HG02678 (cell line): Measurements from ENCODE around the gene FAM222A.
"Not testable (repeated sequence)": the region's sequence is repeated elsewhere in the genome, so short reads cannot be mapped to it uniquely, and the experiment has no call there.

Source experiments
- ATAC-seq: cut with Tn5 transposase; IDR thresholded peaks from one replicate; pipeline ENCODE4 v1.9.1; 2021; ENCODE audit warnings: mild to moderate bottlenecking, moderate library complexity; ENCODE audit not compliant: unreplicated experiment

Gene FAM222A

GRCh38 chr12:109693653-109694600 is 19.7 kb upstream of the FAM222A start:
- no peak for ATAC-seq

DNA sequence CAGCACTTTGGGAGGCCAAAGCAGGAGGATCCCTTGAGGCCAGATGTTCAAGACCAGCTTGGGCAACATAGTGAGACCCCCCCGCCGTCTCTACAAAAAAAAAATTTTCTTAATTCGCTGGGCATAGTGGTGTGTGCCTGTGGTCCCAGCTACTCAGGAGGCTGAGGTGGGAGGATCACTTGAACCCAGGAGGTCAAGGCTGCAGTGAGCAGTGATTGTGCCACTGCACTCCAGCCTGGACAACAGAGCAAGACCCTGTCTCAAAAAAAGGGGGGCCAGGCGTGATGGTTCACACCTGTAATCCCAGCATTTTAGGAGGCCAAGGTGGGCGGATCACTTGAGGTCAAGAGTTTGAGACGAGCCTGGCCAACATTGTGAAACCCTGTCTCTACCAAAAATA is 19.0 kb upstream of the FAM222A start:
- ATAC-seq = not testable (repeated sequence)

GRCh38 chr12:109695416-109695815 is 18.2 kb upstream of the FAM222A start:
- no peak for ATAC-seq

DNA sequence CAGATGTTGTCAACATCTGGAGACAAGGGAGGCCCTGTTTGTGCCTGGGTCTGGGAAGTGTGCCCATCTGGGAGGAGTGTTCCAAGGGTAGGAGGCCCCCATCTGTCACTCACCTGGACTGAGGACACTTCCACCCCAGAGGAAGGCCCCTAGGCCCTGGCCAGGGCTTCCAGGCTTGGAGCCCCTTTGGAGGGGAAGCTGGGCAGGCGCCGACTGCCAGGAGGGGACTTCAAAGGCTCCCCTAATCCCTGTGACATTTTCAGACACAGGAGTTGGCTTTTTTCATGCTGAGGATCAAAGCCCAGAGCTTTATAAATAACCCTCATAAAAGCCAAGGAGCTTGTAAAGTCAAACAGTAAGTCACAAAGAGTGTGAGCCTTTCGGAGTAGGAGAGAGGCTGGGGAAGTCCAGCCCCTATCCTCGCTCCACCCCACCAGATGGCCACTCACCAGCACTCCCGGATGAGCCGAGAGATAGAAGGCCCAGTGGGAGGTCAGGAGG is 17.6 kb upstream of the FAM222A start:
- ATAC-seq = no peak

DNA sequence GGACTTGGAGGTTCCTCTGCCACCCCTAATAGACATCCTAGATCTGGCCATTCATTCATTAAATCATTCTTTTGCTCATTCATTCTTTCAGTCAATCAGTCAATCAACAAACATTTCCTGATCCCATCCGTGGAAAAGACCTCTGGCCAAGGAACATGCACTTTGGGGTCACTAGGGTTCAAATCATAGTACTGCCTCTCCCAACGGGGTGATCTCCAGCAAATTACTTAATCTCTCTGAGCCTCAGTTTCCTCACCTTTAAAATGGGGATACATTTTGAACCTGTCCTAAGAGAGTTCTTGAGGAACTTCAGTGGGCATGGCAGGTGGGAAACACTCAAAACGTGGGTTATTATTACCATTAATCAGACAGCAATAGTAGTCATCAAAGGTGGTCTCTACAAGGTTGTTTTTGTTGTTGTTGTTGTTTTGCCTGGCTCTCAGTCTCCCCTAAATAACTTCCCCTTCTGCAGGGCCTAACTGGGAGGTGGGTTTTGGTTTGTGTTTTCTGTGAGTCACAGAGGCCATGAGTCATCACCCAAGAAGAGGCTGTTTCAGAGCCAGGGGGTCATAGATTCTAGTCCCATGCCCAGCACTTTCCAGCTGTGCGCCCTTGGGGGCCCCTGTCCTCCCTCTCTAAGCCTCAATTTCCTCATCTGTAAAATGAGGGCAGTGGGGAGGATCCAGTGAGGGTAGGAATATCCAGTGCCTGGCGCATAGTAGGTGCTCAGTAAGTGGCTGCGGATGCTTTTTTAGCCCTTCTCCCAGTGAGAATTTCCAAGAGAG is 16.9 kb upstream of the FAM222A start:
- no peak for ATAC-seq

GRCh38 chr12:109697270-109697553 is 16.4 kb upstream of the FAM222A start:
- no peak for ATAC-seq

DNA sequence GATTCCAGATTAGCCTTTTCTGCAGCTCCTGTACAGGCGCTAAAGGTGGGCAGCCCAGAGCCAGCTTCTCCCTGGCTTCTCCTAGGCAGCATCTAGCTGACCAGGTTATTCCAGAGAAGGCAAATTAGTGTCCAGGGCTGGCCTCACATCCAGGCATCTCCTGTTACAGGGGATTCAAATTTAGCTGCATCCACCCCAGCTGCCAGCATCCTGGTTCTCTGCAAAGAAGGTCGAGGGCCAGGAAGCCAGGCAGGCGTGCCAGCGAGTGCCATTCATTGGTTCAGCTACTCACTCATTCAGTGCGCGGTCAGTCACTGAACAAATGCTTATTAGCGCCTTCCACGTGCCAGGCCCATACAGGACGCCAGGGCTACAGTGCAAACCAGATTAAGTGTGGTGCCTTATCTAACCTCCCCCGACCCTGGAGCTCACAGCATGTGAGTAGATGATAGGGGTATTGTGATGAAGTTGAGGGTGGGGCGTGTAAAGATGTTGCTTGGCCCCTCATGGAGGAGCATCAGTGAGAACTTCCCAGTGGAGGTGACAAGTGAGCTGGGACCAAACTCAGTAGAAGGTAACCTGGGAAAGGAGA is 15.7 kb upstream of the FAM222A start:
- no peak for ATAC-seq

GRCh38 chr12:109698820-109699219 is 14.8 kb upstream of the FAM222A start:
- no peak for ATAC-seq

DNA sequence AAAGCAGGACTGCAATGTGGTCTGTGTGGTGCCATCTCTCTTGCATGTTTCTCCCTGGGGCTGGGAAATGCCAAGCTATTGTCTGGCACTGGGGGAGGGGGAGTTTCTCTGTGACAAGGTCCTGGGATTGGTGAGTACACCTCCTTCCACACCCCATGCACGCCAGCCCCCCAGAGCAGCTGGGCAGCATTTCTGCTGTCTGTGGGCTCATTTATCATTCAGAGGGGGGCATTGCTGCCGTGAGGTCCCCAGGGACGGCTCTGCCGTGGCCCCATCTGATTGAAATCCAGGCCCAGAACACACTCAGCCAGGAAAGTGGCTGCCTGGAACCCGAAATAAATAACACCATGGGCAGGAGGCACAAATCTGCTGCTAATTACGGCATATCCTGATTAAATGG is 12.6 kb upstream of the FAM222A start:
- ATAC-seq = no peak

DNA sequence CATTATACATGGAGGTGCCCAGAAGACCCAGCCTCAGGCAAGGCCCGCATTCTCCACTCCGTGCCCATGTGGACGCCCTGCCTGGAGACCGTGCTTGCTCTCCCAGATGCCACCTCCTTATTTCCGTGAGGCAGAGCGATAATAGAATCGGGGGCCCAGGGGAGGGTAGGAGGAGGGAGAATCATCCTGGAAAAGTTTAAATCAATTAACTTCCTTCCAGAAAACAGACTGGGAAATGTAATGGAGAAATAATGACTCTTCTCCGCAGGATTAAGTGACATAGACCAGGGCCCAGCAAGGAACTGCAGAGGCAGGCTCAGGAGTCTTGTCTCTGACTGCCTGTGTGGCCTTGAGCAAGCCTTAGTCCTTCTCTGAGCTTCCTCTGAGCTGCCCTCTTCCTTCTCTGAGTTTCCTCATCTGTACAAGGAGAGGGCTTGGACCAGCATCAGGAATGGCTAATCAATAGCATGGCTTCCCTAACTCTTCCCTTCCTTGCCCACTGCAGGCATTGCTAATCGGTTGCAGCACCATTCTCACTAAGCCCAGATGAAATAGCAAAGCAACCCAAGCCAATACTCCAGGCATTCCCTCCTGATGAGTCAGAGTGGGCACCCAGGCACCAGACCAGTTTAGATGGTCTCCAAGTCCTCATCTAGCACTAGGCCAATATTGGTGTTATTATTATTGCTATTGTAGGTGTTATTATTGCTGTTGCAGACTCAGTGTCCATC is 11.3 kb upstream of the FAM222A start:
- ATAC-seq = no peak

DNA sequence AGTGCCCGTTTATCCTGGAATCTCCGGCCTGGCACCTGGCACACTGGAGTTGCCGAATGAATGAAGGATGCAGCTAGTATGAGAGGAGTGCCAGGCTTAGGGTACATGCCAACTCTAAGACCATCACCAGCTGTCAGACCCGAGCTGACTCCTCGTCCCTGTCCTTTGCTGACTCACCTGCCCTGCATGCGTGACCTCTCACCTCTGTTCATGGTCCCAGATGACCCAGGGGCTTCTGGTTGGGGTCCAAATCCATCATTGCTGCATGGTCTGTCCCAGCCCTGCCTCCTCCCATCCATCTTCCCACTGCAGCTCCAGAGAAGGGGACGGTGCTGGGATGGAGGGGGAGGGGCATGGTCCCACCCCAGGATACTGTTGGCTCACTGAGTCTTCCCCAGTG is 9.9 kb upstream of the FAM222A start:
- no peak for ATAC-seq

DNA sequence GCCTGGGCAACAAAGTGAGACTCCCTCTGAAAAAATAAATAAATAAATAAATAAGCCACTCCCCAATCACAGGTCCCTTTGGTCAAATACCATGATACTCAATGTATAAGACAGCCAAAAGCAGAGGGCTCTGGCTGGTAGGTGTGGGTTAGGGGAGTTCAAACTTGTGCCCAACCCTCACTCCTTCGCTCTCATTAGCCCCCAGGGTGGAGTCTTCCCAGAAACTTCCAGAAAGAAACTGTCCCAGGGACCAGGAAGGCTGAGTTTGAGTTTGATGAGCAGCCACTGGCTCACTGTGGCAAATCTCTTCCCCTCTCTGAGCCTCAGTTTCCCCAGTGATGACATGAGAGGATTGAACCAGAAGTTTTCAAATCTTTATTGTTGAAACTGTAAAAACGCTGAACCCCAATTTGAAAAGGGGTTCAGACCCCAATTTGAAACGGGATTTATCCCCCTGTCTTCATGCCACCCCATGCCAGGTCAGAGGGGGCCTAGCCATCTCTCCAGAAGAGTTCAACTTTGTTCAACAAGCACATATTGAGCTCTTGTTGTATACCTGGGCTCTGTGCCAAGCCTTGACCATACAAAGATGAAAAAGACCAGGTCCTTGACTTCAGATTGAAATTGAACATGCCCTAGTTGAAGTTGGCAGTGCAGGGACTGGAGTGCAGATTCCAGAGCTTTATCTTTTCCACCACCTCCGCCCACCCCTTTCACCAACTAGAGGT is 9.1 kb upstream of the FAM222A start:
- ATAC-seq = no peak

DNA sequence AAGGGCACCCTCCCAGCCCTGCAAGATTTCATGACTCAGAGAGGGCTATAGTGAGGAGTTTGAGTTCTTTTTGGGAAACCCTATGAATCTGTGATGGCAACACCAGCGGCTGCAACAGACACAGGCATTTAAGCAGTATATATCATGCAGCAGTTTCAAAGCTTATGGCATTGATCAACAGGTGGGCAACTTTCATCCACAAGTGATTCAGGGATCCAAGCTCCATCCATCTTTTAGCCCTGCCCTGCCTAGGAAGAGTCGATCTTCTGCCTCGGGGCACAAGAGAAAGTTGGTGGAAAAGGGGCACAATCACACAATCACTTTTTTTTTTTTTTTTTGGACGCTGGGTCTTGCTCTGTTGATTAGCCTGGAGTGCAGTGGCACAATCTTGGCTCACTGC is 8.3 kb upstream of the FAM222A start:
- no peak for ATAC-seq

GRCh38 chr12:109706398-109706746 is 7.3 kb upstream of the FAM222A start:
- no peak for ATAC-seq

DNA sequence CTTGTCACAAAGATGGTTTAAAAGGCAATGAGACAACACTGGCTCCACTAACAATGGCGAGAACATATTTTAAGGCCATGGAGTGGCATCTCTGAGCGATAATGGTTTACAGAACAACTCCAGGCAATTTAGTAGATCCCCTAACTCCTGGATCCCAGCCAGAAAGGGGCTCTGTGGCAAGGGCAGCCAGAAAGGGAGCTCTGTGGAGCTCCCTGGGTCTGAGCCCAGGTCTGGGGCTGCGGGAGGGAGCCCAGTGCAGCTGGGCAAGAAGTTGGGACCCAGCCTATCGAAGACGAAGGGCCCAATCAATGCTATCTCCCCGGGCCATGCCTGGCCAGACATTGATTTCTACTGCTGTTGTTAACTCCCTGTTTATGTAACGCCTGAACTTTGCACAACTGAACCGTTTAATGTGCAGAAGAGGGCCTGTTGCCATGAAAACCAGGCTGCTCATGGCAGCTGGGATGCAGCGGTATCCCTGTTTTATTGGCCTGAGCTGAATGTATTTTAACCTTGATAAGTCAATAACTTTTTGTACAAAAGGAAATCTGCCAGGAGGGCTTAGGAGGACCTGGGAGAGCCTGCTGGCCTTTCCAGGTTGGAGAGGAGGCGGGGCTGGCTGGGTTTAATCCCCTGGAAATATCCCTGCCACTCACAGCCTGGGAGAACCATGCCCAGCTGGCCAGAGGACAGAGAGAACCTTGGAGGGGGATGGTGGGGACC is 6.7 kb upstream of the FAM222A start:
- no peak for ATAC-seq

DNA sequence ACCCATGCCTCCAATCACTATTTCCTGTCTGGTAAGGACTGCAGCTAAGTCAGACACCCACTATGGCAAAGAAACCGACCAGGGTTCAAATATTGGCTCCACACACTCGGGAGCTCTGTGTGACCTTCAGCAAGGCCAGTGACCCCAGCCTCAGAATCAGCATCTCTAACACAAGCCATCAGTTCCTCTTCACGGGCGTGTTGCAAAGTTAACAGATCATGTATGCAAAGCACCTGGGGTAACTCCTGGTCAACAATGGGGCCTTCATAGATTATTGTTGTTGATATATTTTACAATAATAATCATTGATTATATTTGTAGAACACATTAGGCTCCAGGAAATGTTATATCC is 6.2 kb upstream of the FAM222A start:
- ATAC-seq = no peak

GRCh38 chr12:109708939-109709338 is 4.7 kb upstream of the FAM222A start:
- ATAC-seq = no peak

GRCh38 chr12:109709401-109709991 is 4.1 kb upstream of the FAM222A start:
- no peak for ATAC-seq

DNA sequence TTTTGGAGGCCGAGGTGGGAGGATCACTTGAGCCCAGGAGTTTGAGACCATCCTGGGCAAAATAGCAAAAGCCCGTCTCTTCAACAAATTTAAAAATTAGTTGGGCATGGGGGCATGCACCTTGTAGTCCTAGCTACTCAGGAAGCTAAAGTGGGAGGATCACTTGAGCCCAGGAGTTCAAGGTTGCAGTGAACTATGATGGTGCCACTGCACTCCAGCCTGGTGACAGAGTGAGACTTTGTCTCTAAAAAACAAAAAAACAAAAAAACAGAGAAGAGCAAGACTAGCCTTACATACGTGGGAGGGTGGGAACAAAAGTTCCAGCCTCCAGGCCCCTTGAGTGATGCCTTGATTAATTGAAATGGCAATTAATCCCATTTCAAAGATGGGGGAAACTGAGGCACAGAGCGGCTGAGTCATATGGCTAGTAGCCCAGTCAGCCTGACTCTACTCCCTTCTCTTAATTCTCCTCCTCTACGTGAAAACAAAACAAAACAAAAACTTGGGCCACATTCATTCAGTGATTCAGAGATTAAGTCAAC is 3.3 kb upstream of the FAM222A start:
- ATAC-seq = no peak
